BE2C (cell line): ENCODE measurements around the gene CHSY3.

Source experiments
- DNase-seq: peaks from one replicate; pipeline ENCODE4 v3.0.0-alpha.2; 2020
- H3K27me3 ChIP-seq: fragments of 250-450 bp; sonication (Bioruptor Pico); 2 replicates; pipeline ENCODE4 v1.5.1; 2020; ENCODE audit warnings: mild to moderate bottlenecking
- H3K36me3 ChIP-seq: fragments of 250-450 bp; sonication (Bioruptor Pico); 2 replicates; pipeline ENCODE4 v1.5.1; 2020; ENCODE audit warnings: mild to moderate bottlenecking
- H3K4me1 ChIP-seq: fragments of 250-450 bp; sonication (Bioruptor Pico); 2 replicates; pipeline ENCODE4 v1.5.1; 2020
- H3K4me3 ChIP-seq: 2 replicates; pipeline ENCODE4 v1.5.1; 2011; ENCODE audit warnings: low read depth, low read length
- H3K9me3 ChIP-seq: fragments of 250-450 bp; sonication (Bioruptor Pico); 2 replicates; pipeline ENCODE4 v1.5.1; 2020
- TF ChIP-seq, protein P1 (sequence below): IDR thresholded peaks from 2 replicates; pipeline ENCODE4 v1.5.1; 2012; ENCODE audit warnings: mild to moderate bottlenecking, low read depth, low read length

CHSY3 gene

DNA sequence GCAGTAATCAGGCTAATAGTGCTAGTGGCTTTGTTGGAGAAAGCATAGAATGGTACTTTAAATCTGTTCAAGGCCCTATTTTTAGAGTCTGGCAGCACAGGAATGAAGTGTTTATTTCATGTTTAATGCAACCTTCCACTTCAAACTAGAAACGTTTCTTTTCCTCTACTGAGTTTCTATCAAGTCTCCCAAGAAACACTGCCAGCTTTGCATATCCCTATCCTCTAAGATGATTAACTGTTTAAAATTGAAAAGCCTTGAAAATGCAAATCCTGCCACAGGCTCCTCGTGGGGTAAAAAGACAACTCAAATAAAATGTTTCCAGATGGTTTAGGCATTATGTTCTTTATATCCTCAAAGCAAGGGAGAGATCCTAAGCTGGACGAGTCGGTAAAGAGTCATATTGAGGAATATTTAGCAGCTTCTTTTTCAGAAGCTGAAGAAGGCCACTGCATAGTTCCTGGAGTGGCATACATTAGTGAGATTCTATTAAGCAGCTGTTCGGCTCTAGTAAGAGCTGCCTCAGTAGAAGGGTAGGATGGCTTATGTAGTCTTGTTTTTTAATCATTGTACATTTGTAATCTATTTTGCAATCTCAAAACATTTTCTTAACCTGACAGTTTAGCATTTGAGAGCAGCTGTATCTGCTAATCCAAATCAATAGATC is 251.2 kb downstream of the CHSY3 start:
- no peak overlapping the region for H3K4me3 ChIP-seq
- no peaks in the 10 kb centered on the region for H3K9me3 ChIP-seq
- no peak for DNase-seq
- H3K27me3 ChIP-seq, result no peaks in the 10 kb centered on the region
- H3K36me3 ChIP-seq, result no peaks in the 10 kb centered on the region
- no peaks in the 10 kb centered on the region for H3K4me1 ChIP-seq
- TF ChIP-seq, protein P1, sequence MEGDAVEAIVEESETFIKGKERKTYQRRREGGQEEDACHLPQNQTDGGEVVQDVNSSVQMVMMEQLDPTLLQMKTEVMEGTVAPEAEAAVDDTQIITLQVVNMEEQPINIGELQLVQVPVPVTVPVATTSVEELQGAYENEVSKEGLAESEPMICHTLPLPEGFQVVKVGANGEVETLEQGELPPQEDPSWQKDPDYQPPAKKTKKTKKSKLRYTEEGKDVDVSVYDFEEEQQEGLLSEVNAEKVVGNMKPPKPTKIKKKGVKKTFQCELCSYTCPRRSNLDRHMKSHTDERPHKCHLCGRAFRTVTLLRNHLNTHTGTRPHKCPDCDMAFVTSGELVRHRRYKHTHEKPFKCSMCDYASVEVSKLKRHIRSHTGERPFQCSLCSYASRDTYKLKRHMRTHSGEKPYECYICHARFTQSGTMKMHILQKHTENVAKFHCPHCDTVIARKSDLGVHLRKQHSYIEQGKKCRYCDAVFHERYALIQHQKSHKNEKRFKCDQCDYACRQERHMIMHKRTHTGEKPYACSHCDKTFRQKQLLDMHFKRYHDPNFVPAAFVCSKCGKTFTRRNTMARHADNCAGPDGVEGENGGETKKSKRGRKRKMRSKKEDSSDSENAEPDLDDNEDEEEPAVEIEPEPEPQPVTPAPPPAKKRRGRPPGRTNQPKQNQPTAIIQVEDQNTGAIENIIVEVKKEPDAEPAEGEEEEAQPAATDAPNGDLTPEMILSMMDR, result no peak

DNA sequence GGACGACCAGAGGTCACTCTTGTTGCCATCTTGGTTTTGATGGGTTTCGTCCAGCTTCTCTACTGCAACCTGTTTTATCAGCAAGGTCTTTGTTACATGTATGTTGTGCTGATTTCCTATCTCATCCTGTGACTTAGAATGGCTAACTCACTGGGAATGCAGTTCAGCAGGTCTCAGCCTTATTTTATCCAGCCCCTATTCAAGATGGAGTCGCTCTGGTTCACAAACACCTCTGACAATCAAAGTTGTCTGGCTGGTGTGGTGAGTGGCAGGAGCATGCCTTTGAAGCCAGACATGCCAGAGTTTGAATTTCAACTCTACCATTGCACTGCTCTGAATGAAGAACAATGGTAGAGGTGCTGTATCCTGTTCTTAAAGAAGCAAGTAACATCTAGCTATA is 253.8 kb downstream of the CHSY3 start:
- Histone ChIP-seq H3K27me3 (no peaks in the 10 kb centered on the region), H3K4me3 (no peak overlapping the region), H3K9me3 (no peaks in the 10 kb centered on the region), H3K36me3 (no peaks in the 10 kb centered on the region), H3K4me1 (no peaks in the 10 kb centered on the region)
- no peak for DNase-seq
- TF ChIP-seq, protein P1, result no peak

DNA sequence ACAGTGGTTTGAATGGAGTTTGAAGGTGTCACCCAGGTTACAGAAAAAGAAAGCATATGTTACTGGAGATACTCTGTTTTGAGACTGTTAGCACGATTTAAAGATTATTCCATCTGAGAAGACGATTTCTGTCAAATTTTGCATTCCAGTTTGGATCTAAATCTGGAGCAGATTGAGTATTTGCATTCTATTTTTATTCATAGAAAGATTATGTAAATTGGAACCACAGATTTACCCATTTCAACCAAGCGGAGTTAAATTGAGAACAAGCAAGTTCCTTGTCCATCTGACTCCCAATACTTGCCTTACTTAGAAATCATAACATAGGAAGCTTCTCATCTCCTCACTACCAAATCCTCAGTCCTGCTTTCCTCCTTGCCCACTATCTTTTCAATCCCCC is 255.7 kb downstream of the CHSY3 start:
- TF ChIP-seq, protein P1, result no peak
- no peaks in the 10 kb centered on the region for H3K36me3 ChIP-seq

DNA sequence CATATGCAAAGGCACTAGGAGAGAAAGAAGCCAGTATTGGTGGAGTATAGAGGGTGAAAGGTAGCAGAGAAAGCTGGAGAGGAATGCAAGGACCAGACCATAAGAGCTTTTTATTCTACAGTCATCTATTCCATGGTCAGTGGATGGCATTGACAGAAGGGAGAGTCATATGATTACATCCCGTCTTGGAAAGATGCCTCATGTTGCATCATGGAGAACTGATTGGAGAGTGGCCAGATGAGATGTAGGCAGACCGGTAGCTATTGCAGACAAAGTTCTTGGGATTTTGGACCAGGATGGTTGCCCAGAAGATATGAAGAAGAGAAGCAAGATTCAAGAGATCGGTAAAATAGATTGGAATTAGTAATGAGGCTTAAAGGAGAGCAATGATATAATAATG is 260.7 kb downstream of the CHSY3 start:
- H3K4me1 ChIP-seq, result no peaks in the 10 kb centered on the region
- no peak overlapping the region for H3K4me3 ChIP-seq
- H3K36me3 ChIP-seq, result no peaks in the 10 kb centered on the region
- no peaks in the 10 kb centered on the region for H3K9me3 ChIP-seq
- H3K27me3 ChIP-seq, result no peaks in the 10 kb centered on the region
- TF ChIP-seq, protein P1, result no peak
- DNase-seq, result no peak

More for the DNA sequence above, 255.7 kb downstream of the CHSY3 start:
- Histone ChIP-seq H3K27me3 (no peaks in the 10 kb centered on the region), H3K4me3 (no peak overlapping the region), H3K9me3 (no peaks in the 10 kb centered on the region), H3K4me1 (no peaks in the 10 kb centered on the region)
- no peak for DNase-seq

DNA sequence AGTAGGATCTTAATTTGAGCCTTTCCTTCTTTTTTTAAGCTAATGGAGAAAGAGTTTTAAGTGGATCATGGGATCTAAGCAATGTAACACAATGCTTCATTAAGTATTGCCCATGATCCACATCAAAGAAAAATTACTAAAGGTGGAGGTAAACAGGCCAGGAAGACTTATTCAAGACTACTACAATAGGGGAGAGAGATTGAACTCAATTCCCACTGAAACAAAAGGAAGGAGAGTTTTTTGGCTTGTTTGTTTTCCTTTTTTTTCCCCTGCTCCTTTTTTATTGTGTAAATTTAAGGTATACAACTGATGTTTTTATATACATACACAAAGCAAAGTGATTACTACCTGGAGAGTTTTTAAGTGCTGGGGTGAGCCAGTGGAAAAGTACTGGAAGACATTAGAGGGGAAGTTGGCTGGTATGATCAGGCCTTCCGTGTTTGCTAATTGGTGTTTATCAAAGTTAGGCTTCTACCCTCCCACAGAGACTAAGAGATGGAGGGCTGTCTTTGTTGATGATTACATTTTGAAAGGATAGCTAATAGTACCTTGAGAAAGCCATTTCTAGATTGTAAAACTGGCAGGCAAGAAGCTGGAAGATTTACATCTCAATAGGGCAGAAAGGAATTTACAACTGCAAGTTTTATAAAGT is 262.7 kb downstream of the CHSY3 start:
- DNase-seq, result no peak
- Histone ChIP-seq H3K4me1 (no peaks in the 10 kb centered on the region), H3K9me3 (no peaks in the 10 kb centered on the region), H3K27me3 (no peaks in the 10 kb centered on the region), H3K36me3 (no peaks in the 10 kb centered on the region), H3K4me3 (no peak overlapping the region)
- TF ChIP-seq, protein P1, result no peak

DNA sequence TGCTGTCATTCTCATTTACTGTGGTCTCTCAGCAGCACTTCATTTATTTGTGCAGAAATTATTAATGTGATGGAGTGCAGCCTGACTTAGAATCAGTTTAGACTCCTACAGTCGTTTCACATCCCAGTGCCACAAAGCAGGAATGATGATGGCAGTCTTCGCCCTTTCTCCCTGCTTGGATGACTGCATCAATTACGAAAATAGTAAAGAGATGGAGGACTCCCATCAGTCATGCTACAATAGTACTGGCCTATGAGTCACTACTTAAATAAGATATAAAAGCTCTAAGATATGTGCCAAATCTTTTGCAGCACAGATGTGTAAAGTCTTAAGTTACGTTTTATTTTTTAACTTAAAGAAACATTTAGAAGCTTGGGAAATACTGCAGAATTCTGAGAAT is 263.9 kb downstream of the CHSY3 start:
- Histone ChIP-seq H3K27me3 (no peaks in the 10 kb centered on the region), H3K4me3 (no peak overlapping the region), H3K36me3 (no peaks in the 10 kb centered on the region), H3K9me3 (no peaks in the 10 kb centered on the region), H3K4me1 (no peaks in the 10 kb centered on the region)
- TF ChIP-seq, protein P1, result no peak
- no peak for DNase-seq
